Measurements from ENCODE around the gene COL27A1.

The COL27A1 gene

DNA sequence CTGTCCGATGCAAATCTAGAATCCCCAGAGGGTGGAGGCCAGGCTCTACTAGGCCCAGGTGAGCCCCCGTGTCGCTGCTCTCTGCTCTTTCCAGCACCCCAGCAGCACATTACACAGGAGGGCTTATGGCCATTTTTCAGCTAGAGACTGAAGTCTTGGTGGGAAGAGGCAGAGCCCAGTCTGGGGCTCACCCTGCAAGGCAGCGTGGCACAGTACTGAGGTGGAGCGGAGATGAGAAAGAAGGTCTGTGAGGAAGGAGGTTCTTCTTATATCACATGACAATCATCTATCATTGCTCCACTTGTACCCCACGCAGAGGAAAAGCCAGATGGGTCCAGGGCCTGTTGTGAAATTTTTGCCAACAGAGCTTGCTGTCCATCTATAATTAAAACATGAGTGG, 46.2 kb upstream of the COL27A1 start:
- WGBS, 2 donors (ENCODE audit: extremely low coverage in 2 of 2, insufficient read length in 2 of 2, insufficient replicate concordance in 1 of 2), result no CpG with 5 or more reads among the region's 6 CpGs
- Histone ChIP-seq H3K18ac (ENCODE audit: low read length) (peak overlapping the region; percentile 20), H3K9me3 (replicated peaks in 1 of 2; ENCODE audit: control insufficient read depth in 2 of 2, insufficient read depth in 1 of 2, low read depth in 1 of 2, low read length in 2 of 2) (no peaks in the 10 kb centered on the region), H4K91ac (ENCODE audit: low read depth, low read length, poor library complexity) (no peak overlapping the region), H2AFZ (ENCODE audit: low read length) (peak overlapping the region; percentile 83), H3K27ac (replicated peaks; ENCODE audit: low read length) (no peak overlapping the region), H2AK5ac (ENCODE audit: low read depth, low read length) (no peak overlapping the region), H3K36me3 (replicated peaks in 1 of 2; ENCODE audit: control insufficient read depth in 2 of 2, insufficient read depth in 2 of 2, low read length in 2 of 2) (no peaks in the 10 kb centered on the region), H2BK5ac (ENCODE audit: low read length) (no peak overlapping the region), H3K4me3 (ENCODE audit: low read length in 2 of 2) (no peak overlapping the region), H3K4me1 (ENCODE audit: control insufficient read depth in 2 of 2, insufficient read depth in 1 of 2, low read depth in 1 of 2, low read length in 2 of 2) (peaks cover 3% of the 10 kb centered on the region in 2 donors), H2BK15ac (ENCODE audit: low read length) (peak overlapping the region; percentile 54), H3K9ac (ENCODE audit: low read depth, low read length, poor library complexity) (no peak overlapping the region), H3K14ac (ENCODE audit: low read length) (no peak overlapping the region), H3K4ac (ENCODE audit: low read length) (no peak overlapping the region), H3K23ac (ENCODE audit: low read depth, low read length, poor library complexity) (no peak overlapping the region), H4K8ac (ENCODE audit: low read depth, low read length) (peak overlapping the region; percentile 19), H2BK120ac (ENCODE audit: low read depth, low read length) (peak overlapping the region; percentile 19), H3K79me1 (ENCODE audit: low read depth, low read length) (no peaks in the 10 kb centered on the region), H2BK12ac (ENCODE audit: low read length) (peak overlapping the region; percentile 92), H3K4me2 (ENCODE audit: insufficient read depth, low read length, poor library complexity, severe bottlenecking) (no peak overlapping the region), H3K27me3 (ENCODE audit: control insufficient read depth in 3 of 3, insufficient read depth in 3 of 3, low read depth in 1 of 3, low read length in 3 of 3) (peaks cover 0 to 33% (median 0%) of the 10 kb centered on the region in 3 experiments)
- no peak for DNase-seq (ENCODE audit: low spot score)

DNA sequence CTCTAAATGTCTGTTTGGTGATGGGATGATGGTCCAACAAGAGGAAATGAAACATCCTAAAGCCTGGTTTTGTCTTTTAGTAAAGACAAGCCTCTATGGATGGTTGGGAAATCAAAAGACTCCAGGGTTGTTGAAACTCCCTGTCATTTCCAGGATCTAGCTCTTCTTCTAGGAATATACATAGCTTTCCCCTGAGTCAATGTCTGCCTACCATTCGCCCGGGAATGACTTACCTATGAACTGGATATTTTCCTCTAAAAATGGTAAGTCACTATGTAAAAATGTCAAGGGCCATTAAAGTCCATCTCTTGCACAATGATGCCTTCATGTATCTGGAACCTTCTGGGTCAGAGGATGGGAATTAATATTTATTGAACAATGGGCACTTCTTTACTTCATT, 45.2 kb upstream of the COL27A1 start:
- Histone ChIP-seq H3K79me1 (ENCODE audit: low read depth, low read length) (no peaks in the 10 kb centered on the region), H2AFZ (ENCODE audit: low read length) (no peak overlapping the region), H3K36me3 (replicated peaks in 1 of 2; ENCODE audit: control insufficient read depth in 2 of 2, insufficient read depth in 2 of 2, low read length in 2 of 2) (no peaks in the 10 kb centered on the region), H3K4me2 (ENCODE audit: insufficient read depth, low read length, poor library complexity, severe bottlenecking) (no peak overlapping the region), H3K27ac (replicated peaks; ENCODE audit: low read length) (no peak overlapping the region), H3K4me1 (ENCODE audit: control insufficient read depth in 2 of 2, insufficient read depth in 1 of 2, low read depth in 1 of 2, low read length in 2 of 2) (peaks cover 3% of the 10 kb centered on the region in 2 donors), H3K9ac (ENCODE audit: low read depth, low read length, poor library complexity) (no peak overlapping the region), H2AK5ac (ENCODE audit: low read depth, low read length) (no peak overlapping the region), H2BK5ac (ENCODE audit: low read length) (no peak overlapping the region), H2BK15ac (ENCODE audit: low read length) (no peak overlapping the region), H3K18ac (ENCODE audit: low read length) (no peak overlapping the region), H3K4me3 (ENCODE audit: low read length in 2 of 2) (no peak overlapping the region), H3K23ac (ENCODE audit: low read depth, low read length, poor library complexity) (no peak overlapping the region), H3K14ac (ENCODE audit: low read length) (no peak overlapping the region), H2BK12ac (ENCODE audit: low read length) (no peak overlapping the region), H4K8ac (ENCODE audit: low read depth, low read length) (no peak overlapping the region), H3K4ac (ENCODE audit: low read length) (no peak overlapping the region), H4K91ac (ENCODE audit: low read depth, low read length, poor library complexity) (no peak overlapping the region), H3K9me3 (replicated peaks in 1 of 2; ENCODE audit: control insufficient read depth in 2 of 2, insufficient read depth in 1 of 2, low read depth in 1 of 2, low read length in 2 of 2) (no peaks in the 10 kb centered on the region), H2BK120ac (ENCODE audit: low read depth, low read length) (no peak overlapping the region), H3K27me3 (ENCODE audit: control insufficient read depth in 3 of 3, insufficient read depth in 3 of 3, low read depth in 1 of 3, low read length in 3 of 3) (peaks cover 0 to 27% (median 0%) of the 10 kb centered on the region in 3 experiments)
- WGBS, 2 donors (ENCODE audit: extremely low coverage in 2 of 2, insufficient read length in 2 of 2, insufficient replicate concordance in 1 of 2), result no CpG with 5 or more reads among the region's 2 CpGs
- DNase-seq (ENCODE audit: low spot score), result no peak

DNA sequence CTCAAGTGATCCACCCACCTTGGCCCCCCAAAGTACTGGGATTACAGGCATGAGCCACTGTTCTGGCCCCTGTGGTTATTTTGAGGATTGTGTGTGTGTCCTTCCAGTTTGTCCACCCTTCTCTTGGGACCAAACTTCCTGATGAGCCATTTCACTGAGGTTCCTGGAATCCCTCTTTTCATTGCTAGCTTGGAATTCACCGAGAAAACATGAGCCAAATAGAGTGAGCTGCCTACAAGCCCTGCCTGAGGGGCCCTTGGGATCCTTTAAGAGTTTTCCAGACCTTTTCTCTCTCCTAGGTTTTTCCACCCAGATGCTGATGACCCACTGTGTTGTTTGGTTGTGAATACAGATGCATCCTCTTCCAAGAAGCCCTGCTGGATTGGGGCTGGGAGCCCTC, 43.0 kb upstream of the COL27A1 start:
- Histone ChIP-seq H3K4ac (ENCODE audit: low read length) (no peak overlapping the region), H4K8ac (ENCODE audit: low read depth, low read length) (no peak overlapping the region), H3K27ac (replicated peaks; ENCODE audit: low read length) (no peak overlapping the region), H3K14ac (ENCODE audit: low read length) (no peak overlapping the region), H2AFZ (ENCODE audit: low read length) (no peak overlapping the region), H2BK12ac (ENCODE audit: low read length) (no peak overlapping the region), H3K4me1 (ENCODE audit: control insufficient read depth in 2 of 2, insufficient read depth in 1 of 2, low read depth in 1 of 2, low read length in 2 of 2) (peaks cover 3 to 5% of the 10 kb centered on the region in 2 donors), H2AK5ac (ENCODE audit: low read depth, low read length) (no peak overlapping the region), H3K79me1 (ENCODE audit: low read depth, low read length) (no peaks in the 10 kb centered on the region), H3K9ac (ENCODE audit: low read depth, low read length, poor library complexity) (no peak overlapping the region), H2BK5ac (ENCODE audit: low read length) (no peak overlapping the region), H3K18ac (ENCODE audit: low read length) (no peak overlapping the region), H3K9me3 (replicated peaks in 1 of 2; ENCODE audit: control insufficient read depth in 2 of 2, insufficient read depth in 1 of 2, low read depth in 1 of 2, low read length in 2 of 2) (no peaks in the 10 kb centered on the region), H3K4me3 (ENCODE audit: low read length in 2 of 2) (no peak overlapping the region), H4K91ac (ENCODE audit: low read depth, low read length, poor library complexity) (no peak overlapping the region), H3K36me3 (replicated peaks in 1 of 2; ENCODE audit: control insufficient read depth in 2 of 2, insufficient read depth in 2 of 2, low read length in 2 of 2) (no peaks in the 10 kb centered on the region), H3K4me2 (ENCODE audit: insufficient read depth, low read length, poor library complexity, severe bottlenecking) (no peak overlapping the region), H3K27me3 (ENCODE audit: control insufficient read depth in 3 of 3, insufficient read depth in 3 of 3, low read depth in 1 of 3, low read length in 3 of 3) (peaks cover 0 to 34% (median 0%) of the 10 kb centered on the region in 3 experiments), H2BK15ac (ENCODE audit: low read length) (no peak overlapping the region), H3K23ac (ENCODE audit: low read depth, low read length, poor library complexity) (no peak overlapping the region), H2BK120ac (ENCODE audit: low read depth, low read length) (no peak overlapping the region)
- no peak for DNase-seq (ENCODE audit: low spot score)
- no CpG with 5 or more reads among the region's 1 CpG for WGBS, 2 donors (ENCODE audit: extremely low coverage in 2 of 2, insufficient read length in 2 of 2, insufficient replicate concordance in 1 of 2)

DNA sequence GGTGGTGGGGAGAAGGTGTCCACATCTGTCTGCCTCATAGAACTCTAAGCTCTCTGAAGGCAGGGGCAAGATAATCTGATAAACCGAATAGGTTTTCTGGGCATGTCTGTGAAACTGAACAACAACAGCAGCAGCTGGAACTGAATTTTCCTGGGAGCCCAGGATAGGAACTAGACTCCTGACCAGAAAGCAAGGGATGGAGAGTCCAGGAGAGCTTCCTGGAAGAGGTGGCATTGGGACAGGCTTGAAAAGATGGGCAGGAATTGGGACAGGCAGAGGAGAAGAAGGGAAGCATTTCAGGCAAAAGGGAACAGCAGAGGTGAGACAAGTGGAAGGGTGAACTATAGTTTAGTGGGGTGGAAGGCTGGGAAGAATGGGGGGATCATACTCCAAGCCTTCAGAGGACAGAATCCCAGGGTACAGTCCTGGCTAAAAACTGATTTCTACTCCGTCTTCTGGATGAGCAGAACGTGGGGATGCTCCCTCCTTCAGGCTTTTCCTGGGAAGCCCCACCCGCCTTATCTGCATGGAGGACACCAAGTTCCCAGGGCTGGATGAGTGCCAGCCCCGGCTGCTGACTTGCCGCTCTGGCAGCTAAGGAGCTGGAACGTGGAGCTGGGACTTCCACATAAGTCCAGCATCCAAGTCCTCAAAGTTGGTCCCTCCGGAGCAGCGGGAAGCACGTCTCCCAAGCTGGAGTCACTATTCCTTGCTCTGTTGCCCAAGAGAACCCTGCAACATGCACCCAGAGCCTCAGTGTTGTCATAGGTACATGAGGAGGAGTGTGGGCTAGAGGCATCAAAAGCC, 42.4 kb upstream of the COL27A1 start:
- H3K4ac ChIP-seq (ENCODE audit: low read length), result no peak overlapping the region
- H3K27me3 ChIP-seq (ENCODE audit: control insufficient read depth in 3 of 3, insufficient read depth in 3 of 3, low read depth in 1 of 3, low read length in 3 of 3), result peaks cover 0 to 35% (median 0%) of the 10 kb centered on the region in 3 experiments
- H3K27ac ChIP-seq (replicated peaks; ENCODE audit: low read length), result no peak overlapping the region
- no CpG with 5 or more reads among the region's 10 CpGs for WGBS, 2 donors (ENCODE audit: extremely low coverage in 2 of 2, insufficient read length in 2 of 2, insufficient replicate concordance in 1 of 2)
- H2BK120ac ChIP-seq (ENCODE audit: low read depth, low read length), result no peak overlapping the region
- H3K79me1 ChIP-seq (ENCODE audit: low read depth, low read length), result no peaks in the 10 kb centered on the region
- H3K9me3 ChIP-seq (replicated peaks in 1 of 2; ENCODE audit: control insufficient read depth in 2 of 2, insufficient read depth in 1 of 2, low read depth in 1 of 2, low read length in 2 of 2), result no peaks in the 10 kb centered on the region
- peak overlapping the region; percentile 33 for H2AK5ac ChIP-seq (ENCODE audit: low read depth, low read length)
- no peak overlapping the region for H2AFZ ChIP-seq (ENCODE audit: low read length)
- H3K9ac ChIP-seq (ENCODE audit: low read depth, low read length, poor library complexity), result no peak overlapping the region
- H4K8ac ChIP-seq (ENCODE audit: low read depth, low read length), result no peak overlapping the region
- no peak overlapping the region for H3K18ac ChIP-seq (ENCODE audit: low read length)
- H4K91ac ChIP-seq (ENCODE audit: low read depth, low read length, poor library complexity), result no peak overlapping the region
- no peak overlapping the region for H3K4me3 ChIP-seq (ENCODE audit: low read length in 2 of 2)
- no peak for DNase-seq (ENCODE audit: low spot score)
- H2BK5ac ChIP-seq (ENCODE audit: low read length), result no peak overlapping the region
- H3K14ac ChIP-seq (ENCODE audit: low read length), result no peak overlapping the region
- no peaks in the 10 kb centered on the region for H3K36me3 ChIP-seq (replicated peaks in 1 of 2; ENCODE audit: control insufficient read depth in 2 of 2, insufficient read depth in 2 of 2, low read length in 2 of 2)
- peaks cover 6 to 7% of the 10 kb centered on the region in 2 donors for H3K4me1 ChIP-seq (ENCODE audit: control insufficient read depth in 2 of 2, insufficient read depth in 1 of 2, low read depth in 1 of 2, low read length in 2 of 2)
- no peak overlapping the region for H3K23ac ChIP-seq (ENCODE audit: low read depth, low read length, poor library complexity)
- H2BK15ac ChIP-seq (ENCODE audit: low read length), result no peak overlapping the region
- H3K4me2 ChIP-seq (ENCODE audit: insufficient read depth, low read length, poor library complexity, severe bottlenecking), result no peak overlapping the region
- H2BK12ac ChIP-seq (ENCODE audit: low read length), result no peak overlapping the region

Data from neuronal stem cell (in vitro differentiated cells).